Measurements from ENCODE around the gene PDYN. TPM values are rescaled to one million over a fixed set of nuclear protein-coding genes. Genes with fewer than 3 reads are reported as not detected.

PDYN gene
- polyA plus RNA-seq, 1 donor (not counting 4 experiments of a cell fraction or from before 2014, with no cell fraction given), result not detected

DNA sequence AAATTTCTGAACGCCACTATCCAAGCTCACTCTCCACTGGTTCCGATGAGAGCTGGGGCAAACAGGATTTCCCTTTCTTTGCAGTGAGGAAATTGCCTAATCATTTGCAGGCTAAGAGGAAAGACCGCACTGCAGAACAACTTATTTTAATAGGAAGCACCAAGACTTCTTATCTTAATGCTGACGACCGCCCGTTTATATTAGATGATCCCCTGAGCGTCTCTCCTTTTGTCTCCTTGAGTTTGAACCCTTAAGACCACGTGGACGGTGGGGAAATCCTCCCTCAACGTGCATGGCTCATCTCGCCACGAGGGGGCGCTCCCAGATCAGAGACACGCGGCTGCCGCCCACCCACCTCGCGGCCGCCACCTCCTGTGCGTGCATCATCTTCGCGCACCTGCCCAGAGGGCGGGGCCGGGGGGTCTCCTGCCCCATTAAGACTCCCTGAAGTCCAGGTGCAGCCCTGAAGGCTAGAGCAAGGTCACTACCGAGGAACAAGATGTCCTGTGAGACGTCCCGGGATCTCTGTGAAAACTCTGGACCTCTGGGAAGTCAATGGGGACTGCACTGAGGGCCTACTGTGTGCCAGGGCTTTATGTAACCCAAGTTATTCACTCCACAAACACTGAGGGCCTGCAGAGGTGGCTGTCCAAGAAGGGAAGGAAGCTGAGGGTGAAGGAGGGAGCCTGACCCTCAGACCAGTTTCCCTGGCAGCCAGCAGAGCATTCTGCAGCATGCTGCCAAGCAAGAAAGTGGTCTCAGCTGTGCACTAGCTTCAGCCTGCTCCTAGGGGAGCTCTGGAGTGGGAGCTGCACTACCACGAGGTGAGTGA lies 28.1 kb downstream of the PDYN start:
- no peaks in the 10 kb centered on the region for H3K9me3 ChIP-seq (ENCODE audit: control insufficient read depth, low read depth, low read length)
- H2AFZ ChIP-seq (ENCODE audit: control insufficient read depth, low read length), result peak overlapping the region; percentile 73
- no peak overlapping the region for H3K27ac ChIP-seq (ENCODE audit: control insufficient read depth, insufficient read depth, low read length)
- TF ChIP-seq EZH2 (IDR thresholded peaks at IDR 0.05; ENCODE audit: low read length) (no peak), CTCF (optimal IDR thresholded peaks at IDR 0.05 in 1 of 3, IDR thresholded peaks at IDR 0.05 in 1 of 3, conservative IDR thresholded peaks at IDR 0.05 in 1 of 3; ENCODE audit: extremely low read depth in 1 of 3, insufficient read depth in 2 of 3, low read length in 3 of 3) (peak; percentile 90 to 98 (median 95))
- no peak for DNase-seq (ENCODE audit: low read depth, low spot score)
- H4K20me1 ChIP-seq (ENCODE audit: control insufficient read depth, extremely low read depth, insufficient read depth, low read length), result no peaks in the 10 kb centered on the region
- H3K36me3 ChIP-seq (ENCODE audit: control insufficient read depth in 2 of 2, extremely low read depth in 1 of 2, insufficient read depth in 2 of 2, low read length in 2 of 2), result no peaks in the 10 kb centered on the region
- FAIRE-seq, result peak; percentile 79
- H3K9ac ChIP-seq (ENCODE audit: control insufficient read depth, extremely low read depth, insufficient read depth, low read length), result no peak overlapping the region
- H3K27me3 ChIP-seq (ENCODE audit: control insufficient read depth, extremely low read depth, insufficient read depth, low read length), result peaks cover 9% of the 10 kb centered on the region
- H3K79me2 ChIP-seq (ENCODE audit: control insufficient read depth, insufficient read depth, low read length), result no peaks in the 10 kb centered on the region
- dilution Hi-C loops (cut with MboI; ENCODE audit: extremely low pct_ligation_motif_present, low sequenced_read_pairs), result no loop called here
- peak overlapping the region in 1 of 3 experiments; percentile 25 for H3K4me3 ChIP-seq (ENCODE audit: control insufficient read depth in 2 of 3, extremely low read depth in 1 of 3, insufficient read depth in 2 of 3, low read depth in 1 of 3, low read length in 3 of 3)
- H3K9me1 ChIP-seq (ENCODE audit: control insufficient read depth, extremely low read depth, insufficient read depth, low read length), result no peaks in the 10 kb centered on the region
- peak overlapping the region; percentile 68 for H3K4me2 ChIP-seq (ENCODE audit: control insufficient read depth, extremely low read depth, insufficient read depth, low read depth, low read length)
- peaks cover 5% of the 10 kb centered on the region for H3K4me1 ChIP-seq (ENCODE audit: control insufficient read depth, extremely low read depth, insufficient read depth, low read length)

DNA sequence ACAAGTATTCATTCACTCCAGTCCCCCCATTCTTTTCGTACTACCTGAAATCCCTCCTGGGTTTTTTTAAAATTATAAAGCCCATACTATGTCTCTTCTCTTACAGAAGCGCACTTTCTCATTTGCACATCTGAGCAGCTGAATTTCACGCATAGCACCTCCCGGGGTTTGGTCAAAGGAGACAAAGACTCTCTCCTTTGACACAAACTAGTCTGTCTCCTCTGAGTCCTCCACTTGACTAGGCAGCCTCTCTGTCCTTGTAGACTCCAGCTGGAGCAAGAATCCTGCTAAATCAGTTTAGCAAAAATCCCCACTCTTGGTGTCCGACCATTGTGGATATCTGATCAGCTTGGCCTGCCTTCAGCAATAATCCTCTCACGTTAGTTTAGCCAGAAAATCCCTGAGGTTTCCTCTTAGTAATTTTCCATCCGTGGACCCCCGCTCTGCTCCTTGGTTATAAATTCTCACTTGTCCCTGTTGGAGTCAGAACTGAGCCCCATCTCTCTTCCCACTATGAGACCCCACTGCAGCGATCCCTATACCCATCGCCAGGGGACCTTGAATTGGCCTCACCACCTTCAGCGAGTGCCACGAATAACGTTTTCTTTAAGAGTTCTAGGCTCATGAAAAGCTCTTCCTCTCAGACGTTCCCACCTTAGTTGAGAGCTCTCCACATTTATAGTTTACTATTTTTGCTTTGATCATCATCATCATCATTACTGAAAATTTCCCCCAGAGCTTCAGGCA lies 29.0 kb downstream of the PDYN start:
- Histone ChIP-seq H3K9me1 (ENCODE audit: control insufficient read depth, extremely low read depth, insufficient read depth, low read length) (no peaks in the 10 kb centered on the region), H3K9ac (ENCODE audit: control insufficient read depth, extremely low read depth, insufficient read depth, low read length) (no peak overlapping the region), H3K9me3 (ENCODE audit: control insufficient read depth, low read depth, low read length) (no peaks in the 10 kb centered on the region), H3K4me1 (ENCODE audit: control insufficient read depth, extremely low read depth, insufficient read depth, low read length) (peaks cover 5% of the 10 kb centered on the region), H4K20me1 (ENCODE audit: control insufficient read depth, extremely low read depth, insufficient read depth, low read length) (no peaks in the 10 kb centered on the region), H3K36me3 (ENCODE audit: control insufficient read depth in 2 of 2, extremely low read depth in 1 of 2, insufficient read depth in 2 of 2, low read length in 2 of 2) (no peaks in the 10 kb centered on the region), H3K4me3 (ENCODE audit: control insufficient read depth in 2 of 3, extremely low read depth in 1 of 3, insufficient read depth in 2 of 3, low read depth in 1 of 3, low read length in 3 of 3) (no peak overlapping the region), H3K79me2 (ENCODE audit: control insufficient read depth, insufficient read depth, low read length) (no peaks in the 10 kb centered on the region), H3K4me2 (ENCODE audit: control insufficient read depth, extremely low read depth, insufficient read depth, low read depth, low read length) (peak overlapping the region; percentile 68), H3K27me3 (ENCODE audit: control insufficient read depth, extremely low read depth, insufficient read depth, low read length) (peaks cover 9% of the 10 kb centered on the region), H3K27ac (ENCODE audit: control insufficient read depth, insufficient read depth, low read length) (no peak overlapping the region), H2AFZ (ENCODE audit: control insufficient read depth, low read length) (peak overlapping the region; percentile 73)
- TF ChIP-seq EZH2 (IDR thresholded peaks at IDR 0.05; ENCODE audit: low read length) (no peak), CTCF (optimal IDR thresholded peaks at IDR 0.05 in 1 of 3, IDR thresholded peaks at IDR 0.05 in 1 of 3, conservative IDR thresholded peaks at IDR 0.05 in 1 of 3; ENCODE audit: extremely low read depth in 1 of 3, insufficient read depth in 2 of 3, low read length in 3 of 3) (no peak)
- DNase-seq (ENCODE audit: low read depth, low spot score), result no peak
- dilution Hi-C loops (cut with MboI; ENCODE audit: extremely low pct_ligation_motif_present, low sequenced_read_pairs), result no loop called here
- no peak for FAIRE-seq

Data from keratinocyte (primary cell).